ENCODE measurements around the gene PRKAG3. TPM values are rescaled to one million over a fixed set of nuclear protein-coding genes. Genes with fewer than 3 reads are reported as not detected.

The PRKAG3 gene
- total and polyA plus RNA-seq, 2 experiments from 2014 or later, result not detected

DNA sequence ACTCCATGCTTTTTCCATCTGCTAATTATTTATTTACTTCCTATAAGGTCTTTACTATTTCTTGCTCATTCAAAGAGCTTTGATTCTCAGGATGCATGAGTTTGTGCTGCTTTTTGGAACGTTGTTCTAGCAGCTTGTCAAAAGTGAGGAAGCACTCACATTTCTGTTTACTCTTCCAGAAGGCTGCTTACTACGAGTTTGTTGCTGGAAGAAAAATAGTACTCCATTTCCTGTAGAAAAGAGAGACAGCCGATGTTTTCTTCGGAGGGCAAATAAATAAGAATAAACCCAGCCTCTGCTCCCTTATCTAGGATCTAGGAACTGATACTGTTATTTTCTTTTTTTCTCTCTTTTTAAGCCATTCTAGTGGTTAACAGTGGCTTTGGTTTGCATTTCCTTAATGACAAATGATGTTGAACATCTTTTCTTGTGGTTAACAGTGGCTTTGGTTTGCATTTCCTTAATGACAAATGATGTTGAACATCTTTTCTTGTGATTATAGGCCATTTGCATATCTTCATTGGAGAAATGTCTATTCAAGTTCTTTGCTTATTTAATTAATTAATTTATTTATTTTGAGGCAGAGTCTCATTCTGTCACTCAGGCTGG lies 29.1 kb downstream of the PRKAG3 start (continued):
- TF ChIP-seq, protein P1, sequence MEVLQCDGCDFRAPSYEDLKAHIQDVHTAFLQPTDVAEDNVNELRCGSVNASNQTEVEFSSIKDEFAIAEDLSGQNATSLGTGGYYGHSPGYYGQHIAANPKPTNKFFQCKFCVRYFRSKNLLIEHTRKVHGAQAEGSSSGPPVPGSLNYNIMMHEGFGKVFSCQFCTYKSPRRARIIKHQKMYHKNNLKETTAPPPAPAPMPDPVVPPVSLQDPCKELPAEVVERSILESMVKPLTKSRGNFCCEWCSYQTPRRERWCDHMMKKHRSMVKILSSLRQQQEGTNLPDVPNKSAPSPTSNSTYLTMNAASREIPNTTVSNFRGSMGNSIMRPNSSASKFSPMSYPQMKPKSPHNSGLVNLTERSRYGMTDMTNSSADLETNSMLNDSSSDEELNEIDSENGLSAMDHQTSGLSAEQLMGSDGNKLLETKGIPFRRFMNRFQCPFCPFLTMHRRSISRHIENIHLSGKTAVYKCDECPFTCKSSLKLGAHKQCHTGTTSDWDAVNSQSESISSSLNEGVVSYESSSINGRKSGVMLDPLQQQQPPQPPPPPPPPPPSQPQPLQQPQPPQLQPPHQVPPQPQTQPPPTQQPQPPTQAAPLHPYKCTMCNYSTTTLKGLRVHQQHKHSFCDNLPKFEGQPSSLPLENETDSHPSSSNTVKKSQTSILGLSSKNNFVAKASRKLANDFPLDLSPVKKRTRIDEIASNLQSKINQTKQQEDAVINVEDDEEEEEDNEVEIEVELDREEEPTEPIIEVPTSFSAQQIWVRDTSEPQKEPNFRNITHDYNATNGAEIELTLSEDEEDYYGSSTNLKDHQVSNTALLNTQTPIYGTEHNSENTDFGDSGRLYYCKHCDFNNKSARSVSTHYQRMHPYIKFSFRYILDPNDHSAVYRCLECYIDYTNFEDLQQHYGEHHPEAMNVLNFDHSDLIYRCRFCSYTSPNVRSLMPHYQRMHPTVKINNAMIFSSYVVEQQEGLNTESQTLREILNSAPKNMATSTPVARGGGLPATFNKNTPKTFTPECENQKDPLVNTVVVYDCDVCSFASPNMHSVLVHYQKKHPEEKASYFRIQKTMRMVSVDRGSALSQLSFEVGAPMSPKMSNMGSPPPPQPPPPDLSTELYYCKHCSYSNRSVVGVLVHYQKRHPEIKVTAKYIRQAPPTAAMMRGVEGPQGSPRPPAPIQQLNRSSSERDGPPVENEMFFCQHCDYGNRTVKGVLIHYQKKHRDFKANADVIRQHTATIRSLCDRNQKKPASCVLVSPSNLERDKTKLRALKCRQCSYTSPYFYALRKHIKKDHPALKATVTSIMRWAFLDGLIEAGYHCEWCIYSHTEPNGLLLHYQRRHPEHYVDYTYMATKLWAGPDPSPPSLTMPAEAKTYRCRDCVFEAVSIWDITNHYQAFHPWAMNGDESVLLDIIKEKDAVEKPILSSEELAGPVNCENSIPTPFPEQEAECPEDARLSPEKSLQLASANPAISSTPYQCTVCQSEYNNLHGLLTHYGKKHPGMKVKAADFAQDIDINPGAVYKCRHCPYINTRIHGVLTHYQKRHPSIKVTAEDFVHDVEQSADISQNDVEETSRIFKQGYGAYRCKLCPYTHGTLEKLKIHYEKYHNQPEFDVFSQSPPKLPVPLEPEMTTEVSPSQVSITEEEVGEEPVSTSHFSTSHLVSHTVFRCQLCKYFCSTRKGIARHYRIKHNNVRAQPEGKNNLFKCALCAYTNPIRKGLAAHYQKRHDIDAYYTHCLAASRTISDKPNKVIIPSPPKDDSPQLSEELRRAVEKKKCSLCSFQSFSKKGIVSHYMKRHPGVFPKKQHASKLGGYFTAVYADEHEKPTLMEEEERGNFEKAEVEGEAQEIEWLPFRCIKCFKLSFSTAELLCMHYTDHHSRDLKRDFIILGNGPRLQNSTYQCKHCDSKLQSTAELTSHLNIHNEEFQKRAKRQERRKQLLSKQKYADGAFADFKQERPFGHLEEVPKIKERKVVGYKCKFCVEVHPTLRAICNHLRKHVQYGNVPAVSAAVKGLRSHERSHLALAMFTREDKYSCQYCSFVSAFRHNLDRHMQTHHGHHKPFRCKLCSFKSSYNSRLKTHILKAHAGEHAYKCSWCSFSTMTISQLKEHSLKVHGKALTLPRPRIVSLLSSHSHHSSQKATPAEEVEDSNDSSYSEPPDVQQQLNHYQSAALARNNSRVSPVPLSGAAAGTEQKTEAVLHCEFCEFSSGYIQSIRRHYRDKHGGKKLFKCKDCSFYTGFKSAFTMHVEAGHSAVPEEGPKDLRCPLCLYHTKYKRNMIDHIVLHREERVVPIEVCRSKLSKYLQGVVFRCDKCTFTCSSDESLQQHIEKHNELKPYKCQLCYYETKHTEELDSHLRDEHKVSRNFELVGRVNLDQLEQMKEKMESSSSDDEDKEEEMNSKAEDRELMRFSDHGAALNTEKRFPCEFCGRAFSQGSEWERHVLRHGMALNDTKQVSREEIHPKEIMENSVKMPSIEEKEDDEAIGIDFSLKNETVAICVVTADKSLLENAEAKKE (CRISPR knock-in tag; IDR thresholded peaks at IDR 0.05), result no peak
- TF ChIP-seq, protein P2, sequence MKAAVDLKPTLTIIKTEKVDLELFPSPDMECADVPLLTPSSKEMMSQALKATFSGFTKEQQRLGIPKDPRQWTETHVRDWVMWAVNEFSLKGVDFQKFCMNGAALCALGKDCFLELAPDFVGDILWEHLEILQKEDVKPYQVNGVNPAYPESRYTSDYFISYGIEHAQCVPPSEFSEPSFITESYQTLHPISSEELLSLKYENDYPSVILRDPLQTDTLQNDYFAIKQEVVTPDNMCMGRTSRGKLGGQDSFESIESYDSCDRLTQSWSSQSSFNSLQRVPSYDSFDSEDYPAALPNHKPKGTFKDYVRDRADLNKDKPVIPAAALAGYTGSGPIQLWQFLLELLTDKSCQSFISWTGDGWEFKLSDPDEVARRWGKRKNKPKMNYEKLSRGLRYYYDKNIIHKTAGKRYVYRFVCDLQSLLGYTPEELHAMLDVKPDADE (IDR thresholded peaks at IDR 0.05), result no peak
- TF ChIP-seq POLR2AphosphoS5 (IDR thresholded peaks at IDR 0.05; ENCODE audit: low read depth) (no peak), EZH2 (IDR thresholded peaks at IDR 0.05; ENCODE audit: low read depth, unreplicated experiment) (no peak)
- TF ChIP-seq, protein P3, sequence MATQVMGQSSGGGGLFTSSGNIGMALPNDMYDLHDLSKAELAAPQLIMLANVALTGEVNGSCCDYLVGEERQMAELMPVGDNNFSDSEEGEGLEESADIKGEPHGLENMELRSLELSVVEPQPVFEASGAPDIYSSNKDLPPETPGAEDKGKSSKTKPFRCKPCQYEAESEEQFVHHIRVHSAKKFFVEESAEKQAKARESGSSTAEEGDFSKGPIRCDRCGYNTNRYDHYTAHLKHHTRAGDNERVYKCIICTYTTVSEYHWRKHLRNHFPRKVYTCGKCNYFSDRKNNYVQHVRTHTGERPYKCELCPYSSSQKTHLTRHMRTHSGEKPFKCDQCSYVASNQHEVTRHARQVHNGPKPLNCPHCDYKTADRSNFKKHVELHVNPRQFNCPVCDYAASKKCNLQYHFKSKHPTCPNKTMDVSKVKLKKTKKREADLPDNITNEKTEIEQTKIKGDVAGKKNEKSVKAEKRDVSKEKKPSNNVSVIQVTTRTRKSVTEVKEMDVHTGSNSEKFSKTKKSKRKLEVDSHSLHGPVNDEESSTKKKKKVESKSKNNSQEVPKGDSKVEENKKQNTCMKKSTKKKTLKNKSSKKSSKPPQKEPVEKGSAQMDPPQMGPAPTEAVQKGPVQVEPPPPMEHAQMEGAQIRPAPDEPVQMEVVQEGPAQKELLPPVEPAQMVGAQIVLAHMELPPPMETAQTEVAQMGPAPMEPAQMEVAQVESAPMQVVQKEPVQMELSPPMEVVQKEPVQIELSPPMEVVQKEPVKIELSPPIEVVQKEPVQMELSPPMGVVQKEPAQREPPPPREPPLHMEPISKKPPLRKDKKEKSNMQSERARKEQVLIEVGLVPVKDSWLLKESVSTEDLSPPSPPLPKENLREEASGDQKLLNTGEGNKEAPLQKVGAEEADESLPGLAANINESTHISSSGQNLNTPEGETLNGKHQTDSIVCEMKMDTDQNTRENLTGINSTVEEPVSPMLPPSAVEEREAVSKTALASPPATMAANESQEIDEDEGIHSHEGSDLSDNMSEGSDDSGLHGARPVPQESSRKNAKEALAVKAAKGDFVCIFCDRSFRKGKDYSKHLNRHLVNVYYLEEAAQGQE (IDR thresholded peaks at IDR 0.05; ENCODE audit: unreplicated experiment), result no peak
